ENCODE measurements around the gene SIX2. TPM values are rescaled to one million over a fixed set of nuclear protein-coding genes. Genes with fewer than 3 reads are reported as not detected.

Gene SIX2
- total RNA-seq, 1 experiment from 2014 or later = 0.52 TPM

- DNase-seq (ENCODE audit: low spot score) = no peak
Measured at GRCh38 chr2:44967056-44967455, 42.2 kb downstream of the SIX2 start.

GRCh38 chr2:44965684-44966083, 43.6 kb downstream of the SIX2 start:
- no peak for DNase-seq (ENCODE audit: low spot score)

GRCh38 chr2:44964752-44965236, 44.5 kb downstream of the SIX2 start:
- DNase-seq (ENCODE audit: low spot score) = no peak

- no peak for DNase-seq (ENCODE audit: low spot score)
Measured at GRCh38 chr2:44962176-44962695, 47.0 kb downstream of the SIX2 start.

- no peak for DNase-seq (ENCODE audit: low spot score)
Measured at GRCh38 chr2:44960871-44961270, 48.4 kb downstream of the SIX2 start.

GRCh38 chr2:44959855-44960254, 49.4 kb downstream of the SIX2 start:
- DNase-seq (ENCODE audit: low spot score) = no peak

GRCh38 chr2:44957656-44958327, 51.5 kb downstream of the SIX2 start:
- DNase-seq (ENCODE audit: low spot score) = no peak

GRCh38 chr2:44956843-44957242, 52.4 kb downstream of the SIX2 start:
- DNase-seq (ENCODE audit: low spot score) = peak; percentile 54

- DNase-seq (ENCODE audit: low spot score) = peak; percentile 46
Measured at GRCh38 chr2:44955593-44956392, 53.5 kb downstream of the SIX2 start.

Other genes with a start within 250 kb of the SIX2 start
- not detected in 2 replicates for gene SIX3, start 67.8 kb downstream of the SIX2 start, total RNA-seq (2014; rRNA removed; shearing (Covaris generic))